GM23248 (cell line): ENCODE data around the gene SCN1B.

ENCODE experiments used
- EZH2 ChIP-seq: fragments of 200-600 bp; sonication (generic); IDR thresholded peaks from 2 replicates; pipeline ENCODE4 v1.6.1; 2018; ENCODE audit warnings: antibody characterized with exemption, mild to moderate bottlenecking; ENCODE audit not compliant: insufficient read depth, poor library complexity, severe bottlenecking
- EZH2phosphoT487 ChIP-seq: fragments of 200-600 bp; sonication (generic); IDR thresholded peaks from 2 replicates; pipeline ENCODE4 v1.6.1; 2018; ENCODE audit warnings: antibody characterized with exemption, moderate library complexity, mild to moderate bottlenecking, low read depth; ENCODE audit not compliant: insufficient read depth

- TF ChIP-seq EZH2 (no peak), EZH2phosphoT487 (no peak)
These were observed 23.3 kb upstream of the SCN1B start for GRCh38 chr19:35006999-35007365.
